ENCODE measurements around the gene DBF4B.

DBF4B gene

DNA sequence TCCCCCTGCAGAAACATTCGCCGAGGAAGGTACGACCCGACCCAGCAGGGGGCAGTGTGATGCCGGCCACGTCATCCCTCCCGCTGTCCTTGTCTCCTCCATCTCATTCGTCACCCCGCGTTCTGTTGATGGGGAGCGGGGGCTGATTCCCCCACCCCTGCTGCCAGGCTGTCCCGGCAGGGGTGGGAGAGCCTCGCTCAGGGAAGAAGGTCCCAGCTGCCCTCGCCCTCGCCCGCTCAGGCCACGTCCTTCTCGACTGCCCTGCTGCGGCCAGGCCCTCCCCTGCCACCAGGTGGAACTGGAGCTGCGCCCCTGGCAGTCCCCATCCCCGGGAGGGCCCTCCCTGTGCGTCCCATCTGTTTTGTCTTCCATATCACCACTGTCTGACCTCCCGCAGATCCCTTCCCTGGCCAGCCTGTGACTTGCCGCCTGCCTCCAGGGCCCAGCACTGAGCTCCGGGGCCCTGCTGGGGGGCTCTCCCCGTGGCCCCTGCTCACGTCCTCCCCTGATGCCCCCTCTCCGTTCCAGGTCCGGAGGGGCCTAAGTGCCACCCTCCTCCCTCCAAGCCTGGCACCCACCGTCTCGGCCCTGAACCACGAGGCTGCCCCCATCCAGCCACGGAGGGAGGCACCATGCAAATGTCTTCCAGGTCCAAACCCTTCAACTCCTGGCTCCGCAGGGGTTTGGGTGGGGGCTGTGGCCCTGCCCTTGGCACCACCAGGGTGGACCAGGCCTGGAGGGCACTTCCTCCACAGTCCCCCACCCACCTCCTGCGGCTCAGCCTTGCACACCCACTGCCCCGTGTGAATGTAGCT, 71.0 kb downstream of the DBF4B start:
- peak overlapping the region; percentile 42 for H3K4me3 ChIP-seq (ENCODE audit: low read depth, low read length)
- TF ChIP-seq, protein P1, sequence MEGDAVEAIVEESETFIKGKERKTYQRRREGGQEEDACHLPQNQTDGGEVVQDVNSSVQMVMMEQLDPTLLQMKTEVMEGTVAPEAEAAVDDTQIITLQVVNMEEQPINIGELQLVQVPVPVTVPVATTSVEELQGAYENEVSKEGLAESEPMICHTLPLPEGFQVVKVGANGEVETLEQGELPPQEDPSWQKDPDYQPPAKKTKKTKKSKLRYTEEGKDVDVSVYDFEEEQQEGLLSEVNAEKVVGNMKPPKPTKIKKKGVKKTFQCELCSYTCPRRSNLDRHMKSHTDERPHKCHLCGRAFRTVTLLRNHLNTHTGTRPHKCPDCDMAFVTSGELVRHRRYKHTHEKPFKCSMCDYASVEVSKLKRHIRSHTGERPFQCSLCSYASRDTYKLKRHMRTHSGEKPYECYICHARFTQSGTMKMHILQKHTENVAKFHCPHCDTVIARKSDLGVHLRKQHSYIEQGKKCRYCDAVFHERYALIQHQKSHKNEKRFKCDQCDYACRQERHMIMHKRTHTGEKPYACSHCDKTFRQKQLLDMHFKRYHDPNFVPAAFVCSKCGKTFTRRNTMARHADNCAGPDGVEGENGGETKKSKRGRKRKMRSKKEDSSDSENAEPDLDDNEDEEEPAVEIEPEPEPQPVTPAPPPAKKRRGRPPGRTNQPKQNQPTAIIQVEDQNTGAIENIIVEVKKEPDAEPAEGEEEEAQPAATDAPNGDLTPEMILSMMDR (IDR thresholded peaks at IDR 0.05; ENCODE audit: insufficient read depth, low read depth, low read length, missing control alignments), result peak; percentile 93
- peak; percentile 78 for DNase-seq (ENCODE audit: low read depth)

DNA sequence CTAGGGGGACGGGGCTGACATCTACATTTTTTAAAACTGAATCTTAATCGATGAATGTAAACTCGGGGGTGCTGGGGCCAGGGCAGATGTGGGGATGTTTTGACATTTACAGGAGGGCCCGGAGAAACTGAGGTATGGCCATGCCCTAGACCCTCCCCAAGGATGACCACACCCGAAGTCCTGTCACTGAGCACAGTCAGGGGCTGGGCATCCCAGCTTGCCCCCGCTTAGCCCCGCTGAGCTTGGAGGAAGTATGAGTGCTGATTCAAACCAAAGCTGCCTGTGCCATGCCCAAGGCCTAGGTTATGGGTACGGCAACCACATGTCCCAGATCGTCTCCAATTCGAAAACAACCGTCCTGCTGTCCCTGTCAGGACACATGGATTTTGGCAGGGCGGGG, 71.7 kb downstream of the DBF4B start:
- H3K4me3 ChIP-seq (ENCODE audit: low read depth, low read length), result no peak overlapping the region
- no peak for DNase-seq (ENCODE audit: low read depth)
- TF ChIP-seq, protein P1 (IDR thresholded peaks at IDR 0.05; ENCODE audit: insufficient read depth, low read depth, low read length, missing control alignments), result no peak

DNA sequence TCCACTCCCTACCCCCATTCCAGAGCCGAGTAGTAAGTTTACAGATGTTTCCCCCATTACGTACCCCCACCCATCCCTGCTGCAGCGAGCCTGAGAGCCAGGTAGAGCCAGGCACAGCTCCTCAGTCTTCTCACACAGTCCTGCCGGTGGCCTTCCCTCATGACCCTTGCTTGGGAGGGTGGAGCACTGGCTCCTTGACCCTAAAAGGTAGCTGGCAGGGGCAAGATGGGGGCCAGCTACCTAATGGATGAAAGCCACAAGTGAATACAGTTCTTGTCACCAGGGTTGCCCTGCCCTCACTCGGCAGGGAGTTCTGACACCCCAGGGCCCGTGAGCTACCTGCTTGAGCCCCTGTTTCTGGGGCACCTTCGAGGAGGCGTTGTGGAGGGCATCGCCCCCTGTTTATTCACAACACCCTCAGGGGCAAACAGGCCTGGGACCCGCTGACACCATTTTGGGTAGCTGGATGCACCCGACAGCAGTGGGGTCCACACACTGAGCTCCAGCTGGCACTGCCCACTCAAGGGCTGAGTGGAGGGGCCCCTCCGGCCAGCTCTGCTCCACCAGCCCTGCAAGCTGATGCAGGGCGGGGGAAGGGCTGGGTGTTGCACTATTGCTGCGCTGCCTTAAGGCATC, 72.5 kb downstream of the DBF4B start:
- H3K4me3 ChIP-seq (ENCODE audit: low read depth, low read length), result no peak overlapping the region
- no peak for DNase-seq (ENCODE audit: low read depth)
- TF ChIP-seq, protein P1 (IDR thresholded peaks at IDR 0.05; ENCODE audit: insufficient read depth, low read depth, low read length, missing control alignments), result no peak

DNA sequence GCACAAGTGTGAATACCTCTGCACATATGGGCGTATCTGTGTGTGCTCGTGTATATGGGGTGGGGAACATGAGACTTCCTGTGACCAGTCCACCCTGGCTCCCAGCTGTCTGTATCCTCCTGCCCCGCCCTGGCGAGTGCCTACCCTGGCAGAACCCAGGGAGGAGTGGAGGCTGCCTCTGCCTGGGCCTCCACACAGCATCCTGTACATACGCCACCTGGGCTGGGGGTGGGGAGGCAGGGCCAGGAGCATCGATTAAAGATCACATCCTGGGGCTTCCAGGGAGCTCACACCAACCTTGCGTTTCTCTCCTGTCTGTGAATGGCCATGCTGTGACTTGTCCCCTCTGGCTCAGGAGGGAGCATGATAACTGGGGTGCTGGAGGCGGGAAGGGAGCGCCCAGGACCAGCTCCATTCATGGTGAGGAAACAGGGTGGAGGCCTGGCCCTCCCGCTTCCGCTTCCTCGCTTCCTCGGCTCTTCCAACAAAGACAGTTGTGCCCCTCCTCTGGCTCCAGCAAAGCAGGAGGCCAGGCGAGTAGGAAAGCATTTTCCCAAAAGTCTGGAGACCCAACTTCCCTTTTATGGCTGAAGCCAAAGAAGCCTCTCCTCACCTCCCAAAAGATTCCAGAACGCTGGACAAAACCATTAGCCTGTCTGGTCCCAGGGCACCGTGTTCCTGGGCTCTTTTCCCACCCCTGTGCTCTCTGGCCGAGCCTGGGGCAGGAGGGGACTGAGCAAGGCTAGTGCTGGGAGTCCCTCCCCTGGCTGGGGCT, 73.3 kb downstream of the DBF4B start:
- TF ChIP-seq, protein P1 (IDR thresholded peaks at IDR 0.05; ENCODE audit: insufficient read depth, low read depth, low read length, missing control alignments), result no peak
- no peak overlapping the region for H3K4me3 ChIP-seq (ENCODE audit: low read depth, low read length)
- DNase-seq (ENCODE audit: low read depth), result no peak

DNA sequence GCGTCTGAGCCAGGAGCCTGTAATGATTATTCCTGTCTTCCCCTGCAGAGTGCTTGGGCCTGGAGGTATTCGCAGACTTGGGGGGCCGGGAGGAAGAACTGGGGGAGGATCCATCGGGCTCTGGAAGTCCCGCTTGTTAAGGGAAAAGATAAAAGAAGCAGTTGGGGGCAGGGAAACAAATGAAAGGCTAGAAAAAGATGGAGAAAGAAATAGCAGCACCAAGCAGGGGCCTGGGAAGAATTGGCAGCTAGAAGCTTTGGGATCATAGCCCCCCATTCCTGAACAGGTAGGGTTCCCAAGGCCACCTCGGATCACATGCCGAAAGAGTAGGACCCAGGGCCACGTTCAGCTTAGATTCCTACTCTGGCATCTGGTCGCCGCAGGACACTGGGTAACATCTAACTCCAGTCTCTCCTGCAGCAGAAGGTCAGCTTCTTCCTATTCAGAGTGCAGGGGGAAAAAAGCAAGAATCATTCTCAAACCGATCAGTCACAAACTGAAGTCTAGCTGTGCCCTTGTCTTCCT, 73.9 kb downstream of the DBF4B start:
- TF ChIP-seq, protein P1 (IDR thresholded peaks at IDR 0.05; ENCODE audit: insufficient read depth, low read depth, low read length, missing control alignments), result no peak
- no peak for DNase-seq (ENCODE audit: low read depth)
- H3K4me3 ChIP-seq (ENCODE audit: low read depth, low read length), result no peak overlapping the region

DNA sequence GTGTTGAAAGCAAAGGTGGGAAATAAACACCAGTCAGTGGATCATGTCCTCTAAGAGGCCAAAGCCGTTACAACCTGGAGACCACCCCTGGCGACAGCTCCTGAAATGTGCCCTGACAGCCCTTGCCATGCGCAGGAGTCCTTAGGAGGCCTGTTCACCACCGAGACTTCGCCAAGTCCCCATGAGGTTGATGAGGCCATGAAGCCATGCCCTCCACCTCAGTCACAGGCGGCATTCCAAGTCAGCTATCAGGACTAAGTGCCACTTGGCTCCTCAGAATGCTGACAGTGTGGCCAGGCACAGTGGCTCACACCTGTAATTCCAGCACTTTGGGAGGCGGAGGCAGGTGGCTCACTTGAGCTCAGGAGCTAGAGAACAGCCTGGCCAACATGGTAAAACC, 77.5 kb downstream of the DBF4B start:
- no peak overlapping the region for H3K4me3 ChIP-seq (ENCODE audit: low read depth, low read length)
- DNase-seq (ENCODE audit: low read depth), result no peak
- TF ChIP-seq, protein P1 (IDR thresholded peaks at IDR 0.05; ENCODE audit: insufficient read depth, low read depth, low read length, missing control alignments), result no peak

All from GM12865 (cell line).